Fibroblast of skin of abdomen (primary cell): Measurements from ENCODE around the gene RASA3.
A peak's percentile ranks its signal among the peaks of the same experiment; 100 is the strongest.

Source experiments
- DNase-seq: peaks from one replicate; pipeline ENCODE4 v3.0.0-alpha.2; 2013

Gene RASA3

DNA sequence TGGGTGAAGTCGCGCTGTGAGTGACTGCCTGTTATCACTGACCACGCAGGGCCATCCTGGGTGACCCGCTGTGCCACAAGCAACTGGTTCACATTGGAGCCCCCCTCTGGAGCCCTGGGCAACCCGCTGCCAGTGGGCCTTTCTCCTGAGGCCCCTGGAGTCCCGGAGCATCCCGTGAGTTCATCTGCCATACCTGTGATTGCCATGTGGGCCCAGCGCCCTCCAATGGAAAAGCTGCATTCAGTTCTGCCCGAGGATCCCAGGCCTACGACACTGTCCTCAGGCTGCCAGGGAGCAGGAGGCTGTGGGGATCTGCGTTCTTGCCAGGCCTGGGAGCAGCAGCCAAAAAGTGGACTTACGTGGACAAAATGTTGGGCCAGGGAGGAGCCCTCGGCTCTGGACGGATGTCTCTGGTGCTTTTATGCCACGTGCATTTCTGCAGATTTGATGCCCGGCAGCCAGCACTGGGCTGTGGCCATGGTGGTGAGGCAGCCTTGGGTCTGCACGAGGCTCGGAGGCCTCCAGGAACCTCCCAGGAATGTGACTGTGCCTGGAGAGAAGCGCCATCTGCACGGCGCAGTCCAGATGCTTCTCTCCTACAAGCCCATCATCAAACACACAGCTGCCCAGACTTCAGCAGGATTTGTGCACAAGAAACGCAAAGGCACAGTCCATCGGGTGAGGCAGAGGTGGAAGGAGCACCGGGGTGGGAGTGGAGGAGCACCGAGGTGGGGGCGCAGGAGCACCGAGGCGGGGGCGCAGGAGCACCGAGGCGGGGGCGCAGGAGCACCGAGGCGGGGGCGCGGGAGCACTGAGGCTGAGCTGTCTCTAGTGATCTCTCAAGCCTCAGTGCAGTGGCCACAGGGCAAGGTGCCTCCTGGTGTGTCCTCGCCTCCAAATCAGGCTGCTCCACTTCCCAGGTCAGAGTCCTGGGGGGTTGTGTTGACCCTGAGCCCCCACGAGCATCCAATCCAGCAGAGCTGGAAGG, 202.5 kb downstream of the RASA3 start:
- peak; percentile 39 for DNase-seq

DNA sequence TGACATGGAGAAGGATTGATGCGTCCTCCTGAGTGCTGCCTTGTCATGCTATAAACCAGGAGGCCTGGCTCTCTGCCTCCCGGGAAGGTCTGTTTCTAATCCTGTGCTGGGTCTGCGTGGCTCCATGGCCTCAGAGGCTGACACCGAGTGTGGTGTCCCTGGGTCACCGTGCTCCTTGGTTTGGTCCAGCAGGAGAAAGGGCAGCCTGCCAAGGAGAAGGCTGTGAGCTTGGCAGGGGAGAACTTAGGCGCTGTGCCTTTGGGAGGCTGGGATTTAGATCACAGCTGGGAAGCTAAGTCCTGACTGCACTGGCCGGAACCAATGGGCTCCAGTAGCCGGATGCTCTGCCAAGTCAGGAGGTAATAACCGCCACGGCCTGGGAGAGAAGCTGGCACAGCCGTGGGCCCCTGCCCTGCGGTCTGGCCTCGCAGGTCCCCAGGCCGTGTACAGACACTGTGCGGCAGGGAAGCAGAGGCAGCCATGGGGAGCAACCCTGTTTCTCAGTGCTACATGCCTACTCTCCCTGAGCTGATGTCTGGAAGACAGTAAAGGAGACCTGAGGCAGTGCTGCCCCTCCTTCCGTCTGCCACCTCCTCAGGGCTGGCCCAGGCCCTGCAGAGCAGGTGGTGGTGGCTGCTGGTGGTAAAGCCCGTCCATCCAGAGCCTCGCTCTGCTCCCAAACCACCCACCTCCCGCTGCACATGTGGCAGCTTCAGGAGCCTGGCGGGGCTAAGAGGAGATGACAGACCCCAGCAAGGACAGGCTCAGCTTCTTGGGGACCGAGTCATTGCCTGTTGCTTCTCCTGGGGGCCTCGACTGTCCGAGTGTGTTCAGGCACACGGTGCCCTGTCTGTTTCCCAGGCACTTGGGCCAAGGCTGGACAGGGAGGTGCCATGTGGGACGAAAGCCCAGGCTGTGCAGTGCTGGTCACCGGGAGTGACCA, 203.5 kb downstream of the RASA3 start:
- DNase-seq: peak; percentile 92
